ENCODE results near the gene ZNF543.
A peak's percentile ranks its signal among the peaks of the same experiment; 100 is the strongest.
"Not testable (repeated sequence)": the region's sequence is repeated elsewhere in the genome, so short reads cannot be mapped to it uniquely, and the experiment has no call there.

ZNF543 gene

GRCh38 chr19:57320180-57321084 lies at the start of gene ZNF543:
ZNF543 (plus strand) TSS chr19:57320472; CDS start chr19:57320854, 382 bp downstream.
- peak; percentile 98 for DNase-seq (ENCODE audit: low spot score)

DNA sequence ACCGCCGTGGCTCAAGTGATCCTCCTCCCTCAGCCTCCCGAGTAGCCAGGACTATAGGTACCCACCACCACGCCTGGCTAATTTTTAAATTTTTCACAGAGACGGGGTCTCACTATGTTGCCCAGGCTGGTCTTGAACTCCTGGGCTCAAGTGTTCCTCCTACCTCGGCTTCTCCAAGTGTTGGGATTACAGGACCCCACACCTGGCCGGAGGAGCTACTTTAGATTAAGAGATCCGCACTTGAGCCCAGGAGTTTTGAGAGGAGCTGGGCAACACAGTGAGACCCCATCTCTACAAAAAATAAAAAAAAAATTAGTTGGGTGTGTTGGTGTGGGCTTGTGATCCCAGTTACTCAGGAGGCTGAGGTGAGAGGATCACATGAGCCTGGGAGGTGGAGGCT lies 49.0 kb upstream of the ZNF543 start:
- DNase-seq (ENCODE audit: low spot score), result no peak

- DNase-seq (ENCODE audit: low spot score), result no peak
Measured at GRCh38 chr19:57273014-57273413, 47.3 kb upstream of the ZNF543 start.

- no peak for DNase-seq (ENCODE audit: low spot score)
Measured at GRCh38 chr19:57276430-57276829, 43.8 kb upstream of the ZNF543 start.

- DNase-seq (ENCODE audit: low spot score), result not testable (repeated sequence)
Measured at GRCh38 chr19:57278481-57278880, 41.8 kb upstream of the ZNF543 start.

- peak; percentile 95 for DNase-seq (ENCODE audit: low spot score)
Measured at GRCh38 chr19:57279418-57280164, 40.7 kb upstream of the ZNF543 start.

GRCh38 chr19:57280165-57280961 lies 39.9 kb upstream of the ZNF543 start, which contains the start of gene ZNF460:
ZNF460 (plus strand) TSS chr19:57280485; CDS start chr19:57280807, 322 bp downstream.
- peak; percentile 98 for DNase-seq (ENCODE audit: low spot score)

DNA sequence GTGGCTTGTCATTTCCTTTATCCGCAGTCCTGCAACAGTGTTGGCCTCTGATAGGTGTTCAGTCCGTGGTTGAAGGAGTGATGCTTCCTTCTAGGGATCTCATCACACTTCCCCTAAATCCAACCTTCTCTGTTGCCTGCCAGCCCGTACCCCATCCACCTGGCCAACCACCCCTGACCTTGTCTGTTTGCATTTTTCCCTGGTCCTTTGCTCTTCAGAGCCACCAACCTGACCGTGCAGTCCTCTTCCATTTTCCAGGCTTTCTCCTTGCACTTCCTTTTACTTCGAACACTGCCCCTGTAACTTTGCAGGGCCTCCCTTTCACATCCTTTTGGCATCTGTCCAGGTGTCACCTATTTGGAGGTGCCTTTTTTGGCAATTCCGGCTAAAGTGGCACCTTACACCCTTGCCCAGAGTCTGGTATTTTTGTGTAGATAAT lies 39.3 kb upstream of the ZNF543 start:
- no peak for DNase-seq (ENCODE audit: low spot score)

DNA sequence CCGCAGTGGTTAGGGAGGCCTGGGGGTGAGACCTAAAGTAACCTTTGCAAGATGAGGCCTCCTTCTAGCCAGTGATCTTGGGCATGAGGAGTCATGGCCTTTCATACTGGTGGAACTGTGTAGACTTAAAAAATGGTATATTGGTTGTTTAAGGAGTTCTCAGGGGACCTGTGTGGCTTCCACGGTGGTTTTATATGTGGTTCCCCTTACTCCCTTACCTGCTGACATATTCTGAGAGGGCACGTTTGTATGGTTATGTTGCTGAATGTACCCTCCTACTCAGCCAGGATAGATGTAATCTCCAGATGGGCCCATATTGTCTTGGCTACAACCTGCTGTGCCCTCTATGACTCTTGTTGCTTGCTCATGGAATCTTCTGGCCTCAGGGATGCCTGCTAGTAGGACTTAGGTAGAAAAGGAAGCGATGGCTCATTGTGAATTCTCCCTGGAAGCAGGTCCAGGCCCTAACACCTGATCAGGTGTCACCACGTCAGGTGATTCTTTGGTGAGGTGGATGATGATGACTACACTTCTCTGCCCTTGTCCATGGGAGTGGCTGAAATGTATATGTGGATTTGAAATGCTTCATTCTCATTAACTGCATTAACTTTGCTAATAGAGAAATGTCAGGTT lies 38.1 kb upstream of the ZNF543 start:
- no peak for DNase-seq (ENCODE audit: low spot score)

DNA sequence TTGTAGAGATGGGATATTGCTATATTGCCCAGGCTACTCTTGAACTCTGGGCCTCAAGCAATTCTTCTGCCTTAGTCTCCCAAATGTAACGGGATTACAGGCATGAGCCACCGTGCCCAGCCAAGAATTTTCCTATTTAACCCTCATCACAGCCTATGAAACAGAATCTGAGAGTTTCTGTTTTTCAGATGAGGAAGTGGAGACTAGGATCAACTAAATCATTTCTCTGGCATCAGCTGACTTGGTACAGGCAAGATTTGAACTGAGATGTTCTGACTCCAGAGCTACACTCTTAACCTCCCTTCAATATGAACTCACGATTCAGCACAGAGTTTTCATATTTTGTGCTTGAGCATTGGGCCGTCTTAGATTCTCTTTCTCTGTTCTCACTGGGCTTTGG lies 31.9 kb upstream of the ZNF543 start:
- DNase-seq (ENCODE audit: low spot score), result no peak

DNA sequence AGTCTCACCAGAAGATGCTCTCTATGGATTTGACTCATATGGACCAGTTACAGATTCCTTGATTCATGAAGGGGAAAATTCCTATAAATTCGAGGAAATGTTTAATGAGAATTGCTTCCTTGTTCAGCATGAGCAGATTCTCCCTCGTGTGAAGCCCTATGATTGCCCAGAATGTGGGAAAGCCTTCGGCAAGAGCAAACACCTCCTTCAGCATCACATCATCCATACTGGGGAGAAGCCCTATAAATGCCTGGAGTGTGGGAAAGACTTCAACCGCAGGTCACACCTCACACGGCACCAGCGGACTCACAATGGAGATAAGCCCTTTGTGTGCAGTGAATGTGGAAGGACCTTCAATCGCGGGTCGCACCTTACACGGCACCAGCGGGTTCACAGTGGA lies 29.3 kb upstream of the ZNF543 start:
- no peak for DNase-seq (ENCODE audit: low spot score)

GRCh38 chr19:57292547-57292946 lies 27.7 kb upstream of the ZNF543 start:
- no peak for DNase-seq (ENCODE audit: low spot score)

DNA sequence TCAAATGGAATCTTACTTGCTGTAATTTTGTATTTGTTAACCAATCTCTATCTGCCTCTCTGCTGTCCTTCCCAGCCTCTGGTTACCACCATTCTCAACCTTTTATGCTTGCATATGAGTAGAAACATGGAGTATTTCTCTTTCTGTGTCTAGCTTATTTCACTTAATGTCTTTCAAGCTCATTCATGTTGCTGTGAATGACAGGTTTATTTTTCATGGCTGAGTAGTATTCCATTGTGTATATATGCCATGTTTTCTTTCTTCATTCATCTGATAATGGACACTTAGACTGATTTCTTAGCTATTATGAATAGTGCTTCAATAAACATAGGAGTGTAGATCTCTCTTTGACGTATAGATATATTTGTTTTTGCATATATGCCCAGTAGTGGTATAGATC lies 26.6 kb upstream of the ZNF543 start:
- no peak for DNase-seq (ENCODE audit: low spot score)

DNA sequence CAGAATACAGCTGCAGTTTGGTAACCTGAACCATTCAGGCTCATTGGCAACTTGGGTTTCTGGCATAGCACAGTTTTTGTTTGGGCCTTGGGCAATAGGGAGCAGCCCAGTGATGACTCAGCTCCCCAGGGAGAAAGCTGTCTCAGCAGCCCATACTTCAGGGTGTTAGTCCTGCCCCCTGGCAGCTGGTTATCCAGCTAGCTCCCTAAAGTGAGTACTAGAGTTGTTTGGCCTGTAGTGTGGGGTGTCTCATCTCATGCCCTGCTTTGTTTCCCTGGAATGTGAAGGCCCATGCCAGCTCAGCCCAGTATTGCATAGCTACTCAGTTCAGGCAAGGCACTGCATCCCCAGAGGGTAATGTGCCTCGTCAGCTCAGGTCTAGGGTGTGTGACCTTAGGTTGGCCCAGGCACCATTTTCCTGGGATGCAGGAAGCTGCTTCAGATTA lies 18.2 kb upstream of the ZNF543 start:
- DNase-seq (ENCODE audit: low spot score), result no peak

DNA sequence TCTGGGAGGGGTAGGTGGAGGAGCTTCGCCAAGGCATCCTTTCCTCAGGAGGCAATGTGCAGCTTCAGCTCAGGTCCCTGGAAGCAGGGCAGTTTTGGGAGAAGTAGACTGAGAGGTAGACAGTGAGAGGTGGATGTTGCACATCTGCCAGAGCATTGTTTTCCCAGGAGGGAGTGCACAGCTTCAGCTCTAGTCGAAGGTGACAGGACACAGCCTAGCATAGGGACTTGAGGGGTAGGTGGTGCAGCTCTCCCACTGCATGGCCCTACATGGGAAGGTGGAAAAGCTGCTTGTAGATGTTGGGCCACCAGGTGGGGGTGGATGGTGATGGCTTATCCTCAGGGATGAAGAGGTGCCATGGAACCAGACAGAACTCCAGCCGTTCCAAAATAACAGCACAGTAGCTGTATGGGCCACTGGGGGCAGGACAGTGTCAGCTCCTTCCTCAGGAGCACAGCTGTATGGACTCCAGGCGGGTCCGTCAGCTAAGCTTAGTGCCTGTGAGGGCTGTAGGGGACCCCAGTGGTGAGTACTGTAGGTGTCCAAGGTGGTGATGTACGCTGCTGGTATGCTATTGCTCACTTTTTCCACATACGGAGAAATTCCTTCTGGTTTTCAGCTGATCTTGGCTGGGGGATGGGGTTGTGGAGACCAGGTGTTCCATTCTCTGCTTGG lies 17.4 kb upstream of the ZNF543 start:
- DNase-seq (ENCODE audit: low spot score), result no peak

GRCh38 chr19:57305056-57305455 lies 15.2 kb upstream of the ZNF543 start:
- DNase-seq (ENCODE audit: low spot score), result no peak

DNA sequence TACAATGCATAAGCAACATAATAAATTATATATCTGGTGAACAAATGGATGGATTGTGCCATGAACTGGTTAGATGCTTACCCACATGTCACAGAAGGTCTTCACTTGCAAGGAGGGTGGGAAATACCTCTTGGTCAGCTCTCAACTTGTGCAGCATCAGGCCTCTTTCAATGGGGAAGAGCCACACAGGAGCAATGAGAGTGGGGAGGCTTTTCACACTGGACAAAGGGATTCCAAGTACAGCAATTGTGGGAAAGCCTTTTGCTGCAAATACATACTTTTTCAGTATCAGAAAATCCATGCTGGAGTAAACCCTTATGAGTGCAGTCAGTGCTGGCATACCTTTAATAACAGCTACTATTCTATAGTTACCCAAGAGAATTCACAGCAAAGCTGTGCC lies 11.8 kb upstream of the ZNF543 start:
- DNase-seq (ENCODE audit: low spot score), result no peak

- DNase-seq (ENCODE audit: low spot score), result no peak
Measured at GRCh38 chr19:57310792-57311191, 9.5 kb upstream of the ZNF543 start.

GRCh38 chr19:57314146-57314545 lies 6.1 kb upstream of the ZNF543 start:
- no peak for DNase-seq (ENCODE audit: low spot score)

DNA sequence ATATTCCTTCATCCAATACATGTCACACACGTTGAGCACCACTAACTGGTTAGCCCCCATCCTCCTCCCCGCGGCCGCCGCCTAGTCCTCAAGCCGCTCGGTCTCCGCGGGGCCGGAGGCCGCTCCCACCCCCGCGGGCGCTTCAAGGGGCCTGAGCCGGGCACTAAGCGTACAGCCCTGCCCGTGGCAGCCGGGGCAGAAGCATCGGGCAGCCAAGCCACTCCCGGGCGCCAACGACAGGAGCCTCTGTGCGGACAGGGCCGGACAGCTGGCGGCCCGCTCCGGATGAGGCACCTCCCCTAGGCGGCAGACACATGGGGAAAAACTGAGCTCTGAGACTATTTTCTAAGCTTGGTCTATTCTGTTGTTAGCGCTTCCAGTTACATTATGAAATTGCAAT lies 2.8 kb upstream of the ZNF543 start:
- DNase-seq (ENCODE audit: low spot score), result no peak

DNA sequence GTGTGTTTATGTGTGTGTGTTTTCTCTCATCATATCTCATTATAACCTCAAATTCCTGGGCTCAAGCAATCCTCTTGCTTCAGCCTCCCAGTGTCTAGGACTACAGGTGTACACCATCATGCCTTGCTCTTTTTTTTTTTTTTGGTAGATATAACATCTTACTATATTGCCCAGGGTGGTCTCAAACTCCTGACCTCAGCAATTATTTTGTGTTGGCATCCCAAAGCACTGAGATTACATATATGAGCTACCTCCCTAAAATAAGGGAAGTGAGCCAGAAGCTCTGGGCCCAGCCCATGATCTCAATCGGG lies 448 bp upstream of the ZNF543 start:
- DNase-seq (ENCODE audit: low spot score), result no peak

Data from Ammon's horn (tissue), 1 donor.